Subcutaneous adipose tissue (tissue), 4 donors: ENCODE data around the gene FIP1L1. TPM values are rescaled to one million over a fixed set of nuclear protein-coding genes. Genes with fewer than 3 reads are reported as not detected.

ENCODE experiments used
- total RNA-seq, 4 donors: library from RNA; depleted of rRNA; stranded (reverse); fragments of >200 nt; gene quantifications; one replicate each; pipeline ENCODE4 v1.1.0, GENCODE V29; 2016
- TF ChIP-seq, protein P1 (sequence below): fragments of 450-650 bp; IDR thresholded peaks from one replicate; pipeline ENCODE4 v1.5.1; 2016; ENCODE audit warnings: low read depth, mild to moderate bottlenecking, control low read depth, antibody characterized with exemption, moderate library complexity

FIP1L1 gene
- total RNA-seq, 4 donors from 2014 or later, result 35.8 to 46.0 (median 37.2) TPM

GRCh38 chr4:53479736-53480525 lies 102.5 kb downstream of the FIP1L1 start:
- TF ChIP-seq, protein P1, sequence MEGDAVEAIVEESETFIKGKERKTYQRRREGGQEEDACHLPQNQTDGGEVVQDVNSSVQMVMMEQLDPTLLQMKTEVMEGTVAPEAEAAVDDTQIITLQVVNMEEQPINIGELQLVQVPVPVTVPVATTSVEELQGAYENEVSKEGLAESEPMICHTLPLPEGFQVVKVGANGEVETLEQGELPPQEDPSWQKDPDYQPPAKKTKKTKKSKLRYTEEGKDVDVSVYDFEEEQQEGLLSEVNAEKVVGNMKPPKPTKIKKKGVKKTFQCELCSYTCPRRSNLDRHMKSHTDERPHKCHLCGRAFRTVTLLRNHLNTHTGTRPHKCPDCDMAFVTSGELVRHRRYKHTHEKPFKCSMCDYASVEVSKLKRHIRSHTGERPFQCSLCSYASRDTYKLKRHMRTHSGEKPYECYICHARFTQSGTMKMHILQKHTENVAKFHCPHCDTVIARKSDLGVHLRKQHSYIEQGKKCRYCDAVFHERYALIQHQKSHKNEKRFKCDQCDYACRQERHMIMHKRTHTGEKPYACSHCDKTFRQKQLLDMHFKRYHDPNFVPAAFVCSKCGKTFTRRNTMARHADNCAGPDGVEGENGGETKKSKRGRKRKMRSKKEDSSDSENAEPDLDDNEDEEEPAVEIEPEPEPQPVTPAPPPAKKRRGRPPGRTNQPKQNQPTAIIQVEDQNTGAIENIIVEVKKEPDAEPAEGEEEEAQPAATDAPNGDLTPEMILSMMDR, result no peak

DNA sequence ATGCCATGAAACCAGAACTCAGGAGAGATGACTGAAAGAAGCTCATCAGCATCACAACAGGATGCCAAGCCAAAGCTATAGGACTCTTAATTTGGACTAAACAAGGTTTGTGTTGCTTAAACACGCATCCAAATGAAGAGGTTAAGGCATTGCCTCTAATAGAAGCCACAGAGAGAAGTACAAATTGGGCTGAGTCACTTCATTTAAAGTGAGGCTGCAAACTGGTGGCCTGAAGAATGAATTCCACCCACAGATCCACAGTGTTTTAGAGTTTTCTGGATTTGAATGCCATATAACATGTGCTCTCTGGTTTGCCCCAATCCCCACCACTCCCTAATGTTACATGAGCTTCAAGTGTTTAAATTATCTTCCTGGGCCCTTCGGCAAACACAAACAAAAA lies 103.5 kb downstream of the FIP1L1 start:
- TF ChIP-seq, protein P1, result no peak

DNA sequence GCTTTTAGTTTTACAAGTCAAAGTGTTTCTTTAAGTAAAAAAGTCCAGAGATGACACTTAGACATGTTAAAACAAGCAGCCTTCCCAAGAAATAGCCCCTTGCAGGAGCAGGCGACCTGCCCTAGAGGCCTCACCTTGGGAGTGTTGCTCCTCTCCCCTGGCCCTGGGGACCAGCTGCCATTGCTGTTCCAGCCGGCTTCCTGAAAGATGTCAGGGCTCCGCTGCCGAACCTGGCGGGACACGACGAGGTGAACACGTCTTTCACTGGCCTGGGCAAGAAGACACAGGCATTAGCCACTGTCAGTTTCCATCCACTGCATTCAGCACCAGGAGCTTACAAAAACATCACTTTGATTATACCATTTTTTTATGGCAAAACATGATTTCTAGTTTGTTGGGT lies 104.1 kb downstream of the FIP1L1 start:
- TF ChIP-seq, protein P1, result no peak

GRCh38 chr4:53483250-53483649 lies 105.8 kb downstream of the FIP1L1 start:
- TF ChIP-seq, protein P1, result no peak

DNA sequence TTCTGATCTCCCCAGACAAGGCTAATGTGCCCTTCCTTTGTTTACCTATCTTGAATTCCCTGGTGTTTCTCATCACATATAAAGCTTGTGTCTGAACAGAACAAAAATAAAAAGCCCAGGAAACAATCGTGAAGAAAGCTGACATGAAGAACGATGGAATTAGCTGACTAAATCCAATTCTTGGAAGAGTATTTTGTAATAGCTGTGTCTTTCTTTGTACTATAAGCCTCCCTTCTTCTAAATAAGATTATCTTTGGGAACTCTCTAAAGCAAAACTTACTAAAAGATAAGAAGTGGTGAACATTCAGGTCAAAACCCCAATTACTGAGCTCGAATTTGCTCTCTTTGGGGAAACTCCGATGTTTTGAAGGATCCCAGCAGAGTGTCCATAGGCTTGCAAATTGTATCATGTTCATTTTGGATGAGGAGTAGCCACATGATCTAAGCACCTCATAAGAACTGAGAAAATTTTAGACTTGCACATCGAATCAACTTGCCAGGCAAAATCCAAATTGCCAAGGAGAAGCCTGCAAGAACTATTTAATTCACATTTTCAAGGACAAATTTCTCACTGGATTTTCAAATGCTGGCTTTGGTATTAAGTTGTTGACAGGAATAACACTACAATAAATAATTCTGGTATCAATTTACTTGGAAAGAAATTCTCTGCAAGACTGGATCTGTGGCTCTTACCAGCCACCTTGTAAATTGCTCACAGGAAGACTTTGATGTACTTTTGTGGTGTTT lies 107.6 kb downstream of the FIP1L1 start:
- TF ChIP-seq, protein P1, result no peak

DNA sequence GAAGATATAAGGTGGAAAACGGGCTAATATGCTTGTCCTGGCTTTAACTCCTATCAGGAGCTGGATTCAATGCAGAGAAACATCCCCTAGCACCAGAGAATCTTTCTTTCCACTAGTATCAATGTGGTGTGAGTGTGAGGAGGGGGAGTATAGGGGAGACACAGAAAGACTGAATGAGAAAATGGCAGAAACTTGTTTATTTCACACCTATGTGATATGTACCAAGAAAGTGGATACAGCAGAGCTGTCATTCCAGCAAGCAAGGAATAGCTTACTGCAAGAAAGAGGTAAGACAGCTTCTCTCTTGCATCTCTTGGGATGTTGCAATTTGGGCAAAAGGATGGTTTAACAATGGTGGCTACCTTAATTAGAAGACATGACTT lies 108.2 kb downstream of the FIP1L1 start:
- TF ChIP-seq, protein P1, result no peak

DNA sequence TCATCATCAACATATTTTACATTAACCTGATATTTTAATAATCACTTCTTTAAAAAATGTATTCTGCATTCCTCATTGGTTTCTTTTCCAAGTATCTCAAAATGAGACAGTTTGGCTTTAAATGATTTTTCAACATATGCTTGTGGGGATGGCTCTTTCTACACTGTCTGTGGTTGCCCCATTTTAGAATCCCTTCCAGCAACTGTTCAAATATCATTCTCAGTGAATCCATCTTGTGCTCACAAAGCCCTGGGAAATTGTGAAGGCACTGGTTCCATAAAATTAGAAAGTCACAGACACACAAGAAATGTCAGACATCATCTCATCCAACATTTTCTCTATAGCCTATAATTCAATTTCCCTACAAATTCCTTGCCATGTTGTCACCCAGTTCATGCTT lies 110.3 kb downstream of the FIP1L1 start:
- TF ChIP-seq, protein P1, result no peak
